ENCODE data around the gene LRRC31.

LRRC31 gene

DNA sequence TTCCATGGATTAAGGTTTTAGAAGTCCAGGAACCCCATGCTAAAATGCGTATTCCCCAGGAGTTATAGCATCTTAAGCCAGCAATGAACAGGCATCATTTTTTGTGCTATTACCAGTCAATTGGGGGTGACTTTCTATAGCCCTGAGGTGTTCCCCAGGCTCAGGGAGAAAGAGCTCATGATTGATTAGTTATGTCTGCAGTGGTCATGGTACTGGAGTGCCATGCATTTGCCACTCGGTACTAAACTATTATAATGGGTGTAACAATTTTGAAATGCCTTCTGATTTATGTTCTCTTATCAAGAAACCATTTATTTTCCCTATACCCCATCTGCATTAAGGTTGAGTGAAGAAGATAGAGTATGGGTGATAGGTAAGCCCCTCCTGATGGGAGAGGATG, 11.9 kb downstream of the LRRC31 start:
- H3K9me3 ChIP-seq: no peaks in the 10 kb centered on the region
- H3K36me3 ChIP-seq: no peaks in the 10 kb centered on the region
- DNase-seq: no peak
- TF ChIP-seq, protein P1, sequence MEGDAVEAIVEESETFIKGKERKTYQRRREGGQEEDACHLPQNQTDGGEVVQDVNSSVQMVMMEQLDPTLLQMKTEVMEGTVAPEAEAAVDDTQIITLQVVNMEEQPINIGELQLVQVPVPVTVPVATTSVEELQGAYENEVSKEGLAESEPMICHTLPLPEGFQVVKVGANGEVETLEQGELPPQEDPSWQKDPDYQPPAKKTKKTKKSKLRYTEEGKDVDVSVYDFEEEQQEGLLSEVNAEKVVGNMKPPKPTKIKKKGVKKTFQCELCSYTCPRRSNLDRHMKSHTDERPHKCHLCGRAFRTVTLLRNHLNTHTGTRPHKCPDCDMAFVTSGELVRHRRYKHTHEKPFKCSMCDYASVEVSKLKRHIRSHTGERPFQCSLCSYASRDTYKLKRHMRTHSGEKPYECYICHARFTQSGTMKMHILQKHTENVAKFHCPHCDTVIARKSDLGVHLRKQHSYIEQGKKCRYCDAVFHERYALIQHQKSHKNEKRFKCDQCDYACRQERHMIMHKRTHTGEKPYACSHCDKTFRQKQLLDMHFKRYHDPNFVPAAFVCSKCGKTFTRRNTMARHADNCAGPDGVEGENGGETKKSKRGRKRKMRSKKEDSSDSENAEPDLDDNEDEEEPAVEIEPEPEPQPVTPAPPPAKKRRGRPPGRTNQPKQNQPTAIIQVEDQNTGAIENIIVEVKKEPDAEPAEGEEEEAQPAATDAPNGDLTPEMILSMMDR (IDR thresholded peaks at IDR 0.05; ENCODE audit: low read depth, low read length): no peak
- H3K27me3 ChIP-seq: 0 out of 2 replicates have a peak, but pooled peaks cover 4% of the 10 kb centered on the region
- H3K4me3 ChIP-seq (ENCODE audit: low read depth, low read length): no peak overlapping the region
- no peaks in the 10 kb centered on the region for H3K4me1 ChIP-seq

DNA sequence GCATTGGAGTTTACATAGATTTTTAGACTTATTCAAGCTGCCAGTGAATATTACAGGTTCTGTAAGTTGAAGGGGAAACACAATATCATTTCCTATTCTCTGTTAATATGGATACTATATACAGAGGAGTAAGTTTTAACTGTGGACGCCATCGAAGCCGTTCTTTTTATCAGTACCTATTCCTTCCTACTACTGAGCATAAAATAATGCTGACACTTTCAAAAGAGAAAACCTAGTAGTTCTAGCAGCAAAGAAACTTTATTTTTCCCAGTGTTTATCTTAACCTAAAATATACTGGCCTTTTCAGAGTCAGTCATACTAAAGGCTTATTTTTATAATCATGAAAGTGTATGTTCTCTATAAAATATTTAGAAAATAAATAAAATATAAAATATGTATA, 14.2 kb downstream of the LRRC31 start:
- Histone ChIP-seq H3K4me1 (no peaks in the 10 kb centered on the region), H3K4me3 (ENCODE audit: low read depth, low read length) (no peak overlapping the region), H3K9me3 (no peaks in the 10 kb centered on the region), H3K36me3 (no peaks in the 10 kb centered on the region), H3K27me3 (0 out of 2 replicates have a peak, but pooled peaks cover 6% of the 10 kb centered on the region)
- TF ChIP-seq, protein P1 (IDR thresholded peaks at IDR 0.05; ENCODE audit: low read depth, low read length): no peak
- DNase-seq: no peak

DNA sequence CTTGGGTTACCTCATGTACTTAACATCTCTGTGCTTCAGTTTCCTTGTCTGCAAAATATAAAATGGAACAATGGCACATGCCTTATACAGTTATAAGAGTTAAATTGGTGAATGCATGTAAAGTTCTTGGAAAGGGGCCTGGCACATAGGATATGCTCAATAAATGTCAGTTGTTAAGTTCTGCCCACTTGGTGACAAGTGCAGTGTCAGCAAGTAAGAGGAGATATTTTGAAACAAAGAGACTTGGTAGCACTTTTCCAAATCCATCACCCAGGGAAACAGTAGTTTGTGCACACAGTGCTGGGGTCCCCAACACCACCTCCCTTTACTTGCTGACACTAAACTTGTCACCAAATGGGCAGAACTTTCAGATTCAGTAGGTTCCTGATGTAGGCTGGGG, 19.1 kb downstream of the LRRC31 start:
- 0 out of 2 replicates have a peak, but pooled peaks cover 6% of the 10 kb centered on the region for H3K27me3 ChIP-seq
- TF ChIP-seq, protein P1 (IDR thresholded peaks at IDR 0.05; ENCODE audit: low read depth, low read length): no peak
- DNase-seq: no peak
- H3K36me3 ChIP-seq: no peaks in the 10 kb centered on the region
- no peak overlapping the region for H3K4me3 ChIP-seq (ENCODE audit: low read depth, low read length)
- no peaks in the 10 kb centered on the region for H3K9me3 ChIP-seq
- no peaks in the 10 kb centered on the region for H3K4me1 ChIP-seq

DNA sequence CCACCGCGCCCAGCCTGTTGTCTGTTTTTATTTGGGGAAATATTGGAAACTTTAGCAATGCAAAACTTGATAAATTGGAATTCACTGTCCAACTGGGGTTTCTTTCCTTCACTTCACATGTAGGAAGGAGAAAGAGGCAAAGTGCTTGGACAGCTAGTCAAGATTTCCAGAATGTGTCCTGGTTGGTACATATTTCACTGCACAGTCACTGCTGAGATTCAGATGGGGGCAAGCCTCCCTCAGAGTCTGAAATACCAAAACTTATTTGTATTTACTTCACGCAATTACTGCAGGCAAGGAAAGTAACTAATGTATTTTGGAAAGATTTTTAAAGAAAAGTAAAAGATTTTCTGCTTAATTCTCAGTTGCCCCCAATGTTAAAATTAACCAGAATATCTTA, 21.0 kb downstream of the LRRC31 start:
- TF ChIP-seq, protein P1 (IDR thresholded peaks at IDR 0.05; ENCODE audit: low read depth, low read length): no peak

DNA sequence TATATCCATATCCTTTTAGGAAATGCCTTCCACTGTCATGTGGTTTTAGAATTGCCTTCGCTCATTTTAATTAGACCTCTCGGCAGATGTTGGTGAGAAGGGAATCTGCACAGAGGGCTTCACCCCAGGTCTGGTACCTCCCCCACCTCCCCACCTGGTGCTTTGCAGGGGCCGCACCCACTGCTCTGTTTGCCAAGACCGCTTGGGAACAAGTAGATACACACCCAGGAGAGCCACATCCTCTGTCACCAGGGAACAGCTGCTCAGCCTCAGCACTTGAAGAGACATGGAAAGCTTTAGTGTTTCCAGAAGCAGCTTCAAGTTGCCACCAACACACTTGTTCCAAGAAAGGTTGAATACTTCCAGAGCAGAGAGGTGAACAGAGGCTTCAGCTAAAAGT, 21.8 kb downstream of the LRRC31 start:
- Histone ChIP-seq H3K4me1 (no peaks in the 10 kb centered on the region), H3K9me3 (no peaks in the 10 kb centered on the region; the same call in 1 of the 2 replicates), H3K27me3 (0 out of 2 replicates have a peak, but pooled peaks cover 3% of the 10 kb centered on the region), H3K4me3 (ENCODE audit: low read depth, low read length) (no peak overlapping the region), H3K36me3 (no peaks in the 10 kb centered on the region)
- TF ChIP-seq, protein P1 (IDR thresholded peaks at IDR 0.05; ENCODE audit: low read depth, low read length): no peak
- DNase-seq: no peak

More for the DNA sequence above, 21.0 kb downstream of the LRRC31 start:
- no peak overlapping the region for H3K4me3 ChIP-seq (ENCODE audit: low read depth, low read length)
- H3K27me3 ChIP-seq: 0 out of 2 replicates have a peak, but pooled peaks cover 3% of the 10 kb centered on the region
- H3K36me3 ChIP-seq: no peaks in the 10 kb centered on the region
- no peaks in the 10 kb centered on the region for H3K4me1 ChIP-seq
- no peaks in the 10 kb centered on the region for H3K9me3 ChIP-seq
- DNase-seq: no peak

DNA sequence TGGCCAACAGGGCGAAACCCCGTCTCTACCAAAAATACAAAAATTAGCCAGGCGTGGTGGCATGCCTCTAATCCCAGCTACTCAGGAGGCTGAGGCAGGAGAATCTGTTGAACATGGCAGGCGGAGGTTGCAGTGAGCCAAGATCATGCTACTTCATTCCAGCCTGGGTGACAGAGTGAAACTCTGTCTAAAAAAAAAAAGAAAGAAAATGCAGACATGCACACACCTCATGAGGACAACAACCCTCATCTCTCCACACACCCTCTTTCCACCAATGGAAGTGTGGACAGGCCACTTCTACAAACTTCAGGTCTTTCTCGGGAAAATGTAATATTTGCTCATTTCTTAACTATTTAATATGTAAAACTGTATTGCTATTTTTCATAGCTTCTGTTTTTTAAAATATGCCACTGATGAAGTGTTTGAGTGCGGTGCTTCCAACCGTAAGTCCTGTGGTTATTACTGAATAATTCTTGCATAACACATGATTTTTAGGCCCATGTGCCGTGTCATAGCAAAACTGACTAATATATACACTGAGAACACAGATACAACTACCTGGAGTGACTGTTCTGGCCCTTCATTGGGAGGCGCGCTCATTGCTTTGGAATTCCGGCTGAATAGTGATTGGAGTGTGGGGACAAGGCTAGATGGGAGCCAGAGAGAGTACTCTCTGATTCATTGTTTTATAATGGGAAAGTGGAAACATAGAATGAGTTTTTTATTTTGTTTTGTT, 23.1 kb downstream of the LRRC31 start:
- TF ChIP-seq, protein P1 (IDR thresholded peaks at IDR 0.05; ENCODE audit: low read depth, low read length): no peak
- Histone ChIP-seq H3K4me1 (no peaks in the 10 kb centered on the region), H3K9me3 (no peaks in the 10 kb centered on the region; the same call in 1 of the 2 replicates), H3K36me3 (no peaks in the 10 kb centered on the region), H3K4me3 (ENCODE audit: low read depth, low read length) (no peak overlapping the region), H3K27me3 (no peaks in the 10 kb centered on the region)
- no peak for DNase-seq
